ENCODE data around the gene CYB5A. TPM values are rescaled to one million over a fixed set of nuclear protein-coding genes. Genes with fewer than 3 reads are reported as not detected.
A peak's percentile ranks its signal among the peaks of the same experiment; 100 is the strongest.
"Not testable (repeated sequence)": the region's sequence is repeated elsewhere in the genome, so short reads cannot be mapped to it uniquely, and the experiment has no call there.

Gene CYB5A
- total RNA-seq, 4 donors from 2014 or later: 21.4 to 29.4 (median 23.4) TPM

DNA sequence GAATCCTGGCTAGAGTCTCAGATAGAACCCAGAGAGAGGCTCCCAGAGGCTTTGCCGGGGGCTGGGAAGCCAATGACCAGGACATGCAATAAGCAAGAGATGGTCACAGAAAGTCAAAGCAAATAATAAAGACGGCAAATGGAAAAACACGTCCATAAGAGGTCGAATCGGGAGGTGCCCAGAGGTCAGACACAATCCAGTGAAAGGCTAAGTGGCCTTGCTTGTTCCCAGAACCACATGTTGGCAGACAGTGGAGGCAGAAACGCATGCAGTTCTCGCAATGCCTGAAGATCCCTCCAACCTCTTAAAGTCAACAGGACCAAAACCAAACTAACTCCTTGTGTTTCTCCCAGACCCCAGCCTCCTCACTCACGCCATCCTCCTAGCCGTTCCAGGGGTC is 3.0 kb downstream of the CYB5A start:
- TF ChIP-seq, protein P1, sequence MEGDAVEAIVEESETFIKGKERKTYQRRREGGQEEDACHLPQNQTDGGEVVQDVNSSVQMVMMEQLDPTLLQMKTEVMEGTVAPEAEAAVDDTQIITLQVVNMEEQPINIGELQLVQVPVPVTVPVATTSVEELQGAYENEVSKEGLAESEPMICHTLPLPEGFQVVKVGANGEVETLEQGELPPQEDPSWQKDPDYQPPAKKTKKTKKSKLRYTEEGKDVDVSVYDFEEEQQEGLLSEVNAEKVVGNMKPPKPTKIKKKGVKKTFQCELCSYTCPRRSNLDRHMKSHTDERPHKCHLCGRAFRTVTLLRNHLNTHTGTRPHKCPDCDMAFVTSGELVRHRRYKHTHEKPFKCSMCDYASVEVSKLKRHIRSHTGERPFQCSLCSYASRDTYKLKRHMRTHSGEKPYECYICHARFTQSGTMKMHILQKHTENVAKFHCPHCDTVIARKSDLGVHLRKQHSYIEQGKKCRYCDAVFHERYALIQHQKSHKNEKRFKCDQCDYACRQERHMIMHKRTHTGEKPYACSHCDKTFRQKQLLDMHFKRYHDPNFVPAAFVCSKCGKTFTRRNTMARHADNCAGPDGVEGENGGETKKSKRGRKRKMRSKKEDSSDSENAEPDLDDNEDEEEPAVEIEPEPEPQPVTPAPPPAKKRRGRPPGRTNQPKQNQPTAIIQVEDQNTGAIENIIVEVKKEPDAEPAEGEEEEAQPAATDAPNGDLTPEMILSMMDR (IDR thresholded peaks at IDR 0.05 in 4 of 5, conservative IDR thresholded peaks at IDR 0.05 in 1 of 5): no peak
- TF ChIP-seq POLR2A (IDR thresholded peaks at IDR 0.05): no peak
- Histone ChIP-seq H3K4me3 (no peak overlapping the region), H3K36me3 (no peaks in the 10 kb centered on the region), H3K4me1 (peaks cover 20% of the 10 kb centered on the region in 2 donors), H3K9me3 (no peaks in the 10 kb centered on the region), H3K27ac (peak overlapping the region in 2 of 4 donors; percentile 22 to 33), H3K27me3 (no peaks in the 10 kb centered on the region)
- ATAC-seq (no peak), DNase-seq (no peak)
- intact Hi-C loops (cut with DNase I; ENCODE audit: low total_unique reads): no loop called here
- in situ Hi-C loops (cut with MboI; ENCODE audit: low sequenced_read_pairs in 4 of 4): no loop called here

DNA sequence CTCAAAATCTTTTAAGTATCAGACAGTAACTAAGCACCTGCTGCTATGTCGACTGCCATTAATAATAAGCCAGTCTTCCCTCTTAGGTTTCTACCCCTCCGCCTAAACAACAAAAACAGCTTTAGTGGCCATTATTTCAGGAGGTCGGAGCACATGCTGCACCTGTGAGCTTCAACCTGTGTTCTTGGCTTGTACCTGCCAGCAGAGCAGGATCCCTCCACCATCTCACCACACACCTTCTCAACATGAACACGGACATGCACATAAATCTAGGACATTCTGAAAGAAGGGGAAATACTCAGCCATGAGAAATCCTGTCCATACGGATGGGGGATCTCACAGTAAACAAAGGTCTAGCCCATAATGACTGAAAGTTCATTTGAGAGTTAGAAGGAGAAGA is 3.7 kb downstream of the CYB5A start:
- no peak for TF ChIP-seq POLR2A (IDR thresholded peaks at IDR 0.05)
- TF ChIP-seq, protein P1 (IDR thresholded peaks at IDR 0.05 in 4 of 5, conservative IDR thresholded peaks at IDR 0.05 in 1 of 5): no peak
- H3K36me3 ChIP-seq: no peaks in the 10 kb centered on the region
- peaks cover 23 to 26% of the 10 kb centered on the region in 2 donors for H3K4me1 ChIP-seq
- H3K27ac ChIP-seq: no peak overlapping the region
- no peak overlapping the region for H3K4me3 ChIP-seq
- DNase-seq (no peak), ATAC-seq (no peak)
- H3K9me3 ChIP-seq: no peaks in the 10 kb centered on the region
- in situ Hi-C loops (cut with MboI; ENCODE audit: low sequenced_read_pairs in 4 of 4) (no loop called here), intact Hi-C loops (cut with DNase I; ENCODE audit: low total_unique reads) (no loop called here)
- no peaks in the 10 kb centered on the region for H3K27me3 ChIP-seq

DNA sequence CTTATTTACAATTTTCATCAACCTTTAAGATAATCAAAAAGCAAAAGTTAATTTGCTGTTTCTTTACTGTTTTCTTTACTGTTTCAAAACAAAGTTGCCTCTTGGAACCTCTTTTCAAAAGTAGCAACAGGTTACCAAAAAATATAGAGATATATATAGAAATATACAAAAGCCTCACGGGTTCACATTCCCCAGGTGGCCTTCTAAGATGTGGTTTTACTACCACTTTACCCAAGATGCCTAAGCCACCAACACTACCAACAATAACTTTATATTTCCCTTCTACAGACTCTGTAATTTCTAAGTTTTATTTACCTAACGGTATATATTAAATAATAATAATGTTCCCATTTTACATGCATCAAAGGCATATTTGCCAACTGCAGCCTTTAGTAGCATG is 4.9 kb downstream of the CYB5A start:
- TF ChIP-seq, protein P1 (IDR thresholded peaks at IDR 0.05 in 4 of 5, conservative IDR thresholded peaks at IDR 0.05 in 1 of 5): no peak
- TF ChIP-seq POLR2A (IDR thresholded peaks at IDR 0.05): no peak
- intact Hi-C loops (cut with DNase I; ENCODE audit: low total_unique reads): no loop called here
- DNase-seq (no peak), ATAC-seq (no peak)
- Histone ChIP-seq H3K27ac (no peak overlapping the region), H3K27me3 (no peaks in the 10 kb centered on the region), H3K4me1 (peaks cover 32 to 36% of the 10 kb centered on the region in 2 donors), H3K9me3 (no peaks in the 10 kb centered on the region), H3K4me3 (no peak overlapping the region), H3K36me3 (no peaks in the 10 kb centered on the region)
- in situ Hi-C loops (cut with MboI; ENCODE audit: low sequenced_read_pairs in 4 of 4): no loop called here

DNA sequence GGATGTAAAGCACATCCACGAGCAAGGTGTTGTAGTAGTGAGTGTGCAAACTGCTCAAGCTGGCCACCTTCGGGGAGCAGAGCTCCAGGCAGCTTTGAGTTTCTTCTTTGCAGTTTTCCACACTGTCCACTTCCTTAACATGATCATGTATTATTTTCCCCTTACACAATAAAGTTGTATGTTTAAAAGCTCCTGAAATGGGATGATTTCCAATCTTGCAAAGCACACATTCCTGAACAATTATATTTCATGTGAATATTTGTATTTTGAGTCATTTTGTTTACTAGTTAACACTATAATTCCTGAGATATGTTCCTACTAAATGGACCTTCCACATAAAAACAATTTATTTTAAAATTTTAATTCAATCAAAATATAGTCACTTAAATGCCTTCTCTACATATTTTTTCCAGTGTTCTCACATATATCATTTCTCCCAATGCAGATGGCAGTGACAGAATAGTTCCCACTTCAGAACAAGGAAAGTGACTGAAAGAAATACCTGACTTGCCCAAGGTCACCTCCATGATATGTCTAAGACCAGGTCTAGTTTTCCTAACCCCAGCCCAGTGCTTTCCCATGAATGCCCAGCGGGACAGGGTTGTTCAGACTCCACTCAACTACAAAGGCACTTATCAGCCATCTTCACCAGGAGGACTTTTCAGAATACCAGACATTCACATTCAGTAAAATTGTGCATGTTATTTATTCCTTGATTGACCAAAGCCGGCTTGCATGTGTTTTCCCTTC is 5.5 kb downstream of the CYB5A start:
- in situ Hi-C loops (cut with MboI; ENCODE audit: low sequenced_read_pairs in 4 of 4) (no loop called here), intact Hi-C loops (cut with DNase I; ENCODE audit: low total_unique reads) (no loop called here)
- no peaks in the 10 kb centered on the region for H3K9me3 ChIP-seq
- H3K27me3 ChIP-seq: no peaks in the 10 kb centered on the region
- TF ChIP-seq, protein P1 (IDR thresholded peaks at IDR 0.05 in 4 of 5, conservative IDR thresholded peaks at IDR 0.05 in 1 of 5): no peak
- TF ChIP-seq POLR2A (IDR thresholded peaks at IDR 0.05): no peak
- ATAC-seq (no peak), DNase-seq (no peak)
- H3K36me3 ChIP-seq: no peaks in the 10 kb centered on the region
- H3K4me3 ChIP-seq: no peak overlapping the region
- no peak overlapping the region for H3K27ac ChIP-seq
- peaks cover 35 to 42% of the 10 kb centered on the region in 2 donors for H3K4me1 ChIP-seq

DNA sequence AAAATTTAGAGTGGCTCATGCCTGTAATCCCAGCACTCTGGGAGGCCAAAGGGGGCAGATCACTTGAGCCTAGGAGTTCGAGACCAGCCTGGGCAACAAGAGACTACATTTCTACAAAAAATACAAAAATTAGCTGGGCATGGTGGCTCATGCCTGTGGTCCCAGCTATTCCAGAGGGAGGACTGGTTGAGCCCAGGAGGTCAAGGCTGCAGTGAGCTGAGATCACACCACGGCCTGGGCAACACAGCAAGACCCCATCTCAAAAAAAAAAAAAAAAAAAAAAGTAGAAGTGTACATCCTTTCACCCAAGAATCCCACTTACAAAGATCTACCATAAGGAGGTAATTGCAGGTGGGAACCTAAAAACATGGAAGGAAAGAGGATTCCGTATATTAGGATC is 6.2 kb downstream of the CYB5A start:
- in situ Hi-C loops (cut with MboI; ENCODE audit: low sequenced_read_pairs in 4 of 4); ATAC-seq; DNase-seq; intact Hi-C loops (cut with DNase I; ENCODE audit: low total_unique reads); H3K4me3 ChIP-seq; H3K9me3 ChIP-seq; H3K36me3 ChIP-seq; H3K27me3 ChIP-seq: not testable (repeated sequence)
- Histone ChIP-seq H3K4me1 (peaks cover 33 to 45% of the 10 kb centered on the region in 2 donors), H3K27ac (peak overlapping the region in 1 of 4 donors; percentile 65)

Data from gastrocnemius medialis (tissue), 4 donors.